ENCODE data around the gene PHLDB3.

- TF ChIP-seq CTCF (conservative IDR thresholded peaks at IDR 0.05; ENCODE audit: low read length) (no peak), EZH2phosphoT487 (IDR thresholded peaks at IDR 0.05; ENCODE audit: borderline replicate concordance, low read depth, low read length) (no peak)
Measured at GRCh38 chr19:43533546-43534304, 29.2 kb upstream of the PHLDB3 start.

Measured in OCI-LY7 (cell line).